DOHH2 (cell line): ENCODE data around the gene SH3RF3.

Experiments
- EZH2phosphoT487 ChIP-seq: fragments of 200-600 bp; sonication (generic); IDR thresholded peaks from 2 replicates; pipeline ENCODE4 v1.6.1; 2017; ENCODE audit warnings: borderline replicate concordance, mild to moderate bottlenecking, antibody characterized with exemption, low read length, moderate library complexity, mixed read lengths
- TF ChIP-seq, protein P1 (sequence below): fragments of 200-600 bp; sonication (generic); IDR thresholded peaks from one replicate; pipeline ENCODE4 v1.5.1; 2014; ENCODE audit warnings: antibody characterized with exemption, mild to moderate bottlenecking, low read depth, low read length; ENCODE audit not compliant: poor library complexity, severe bottlenecking

- TF ChIP-seq, protein P1, sequence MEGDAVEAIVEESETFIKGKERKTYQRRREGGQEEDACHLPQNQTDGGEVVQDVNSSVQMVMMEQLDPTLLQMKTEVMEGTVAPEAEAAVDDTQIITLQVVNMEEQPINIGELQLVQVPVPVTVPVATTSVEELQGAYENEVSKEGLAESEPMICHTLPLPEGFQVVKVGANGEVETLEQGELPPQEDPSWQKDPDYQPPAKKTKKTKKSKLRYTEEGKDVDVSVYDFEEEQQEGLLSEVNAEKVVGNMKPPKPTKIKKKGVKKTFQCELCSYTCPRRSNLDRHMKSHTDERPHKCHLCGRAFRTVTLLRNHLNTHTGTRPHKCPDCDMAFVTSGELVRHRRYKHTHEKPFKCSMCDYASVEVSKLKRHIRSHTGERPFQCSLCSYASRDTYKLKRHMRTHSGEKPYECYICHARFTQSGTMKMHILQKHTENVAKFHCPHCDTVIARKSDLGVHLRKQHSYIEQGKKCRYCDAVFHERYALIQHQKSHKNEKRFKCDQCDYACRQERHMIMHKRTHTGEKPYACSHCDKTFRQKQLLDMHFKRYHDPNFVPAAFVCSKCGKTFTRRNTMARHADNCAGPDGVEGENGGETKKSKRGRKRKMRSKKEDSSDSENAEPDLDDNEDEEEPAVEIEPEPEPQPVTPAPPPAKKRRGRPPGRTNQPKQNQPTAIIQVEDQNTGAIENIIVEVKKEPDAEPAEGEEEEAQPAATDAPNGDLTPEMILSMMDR: no peak
- no peak for TF ChIP-seq EZH2phosphoT487
Observed at GRCh38 chr2:109476641-109477441, 347.8 kb downstream of the SH3RF3 start.
